HL-60 (cell line): Measurements from ENCODE around the gene SPIRE1.

Experiments used
- POLR2AphosphoS5 ChIP-seq: IDR thresholded peaks from 2 replicates; pipeline ENCODE4 v1.6.1; 2012; ENCODE audit warnings: low read depth
- REST ChIP-seq: IDR thresholded peaks from 2 replicates; pipeline ENCODE4 v1.6.1; 2012; ENCODE audit warnings: low read depth; ENCODE audit not compliant: insufficient replicate concordance
- TF ChIP-seq, protein P1 (sequence below): IDR thresholded peaks from one replicate; pipeline ENCODE4 v1.5.1; 2011; ENCODE audit warnings: low read length, control low read depth, inconsistent platforms; ENCODE audit not compliant: insufficient read depth

DNA sequence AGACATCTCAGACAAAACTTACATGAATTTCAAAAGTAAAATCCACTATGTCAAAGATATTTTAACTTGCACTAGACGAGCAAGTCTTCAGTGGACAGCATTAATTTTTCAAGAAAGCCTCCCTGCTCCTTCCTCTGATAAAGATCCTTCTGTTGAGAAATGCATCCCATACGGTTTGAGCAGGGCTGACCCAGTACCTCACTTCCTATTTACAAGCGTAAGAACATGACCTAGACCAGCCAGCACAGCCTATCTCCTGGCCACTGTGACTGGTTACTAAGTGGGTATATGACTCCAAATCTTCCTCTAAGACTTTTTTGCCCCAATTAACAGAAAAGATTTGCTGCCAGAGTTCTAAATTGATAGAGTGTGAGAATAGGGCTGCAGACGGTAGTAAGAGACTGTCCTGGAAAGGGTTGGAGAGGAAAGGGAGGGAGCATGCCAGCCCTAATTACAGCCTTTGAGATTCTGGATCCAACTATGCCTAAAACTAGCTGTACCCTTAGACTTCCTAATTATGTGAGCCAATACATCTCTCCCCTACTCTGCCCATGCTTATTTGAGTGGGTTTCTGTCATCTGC, 141.8 kb downstream of the SPIRE1 start:
- TF ChIP-seq, protein P1, sequence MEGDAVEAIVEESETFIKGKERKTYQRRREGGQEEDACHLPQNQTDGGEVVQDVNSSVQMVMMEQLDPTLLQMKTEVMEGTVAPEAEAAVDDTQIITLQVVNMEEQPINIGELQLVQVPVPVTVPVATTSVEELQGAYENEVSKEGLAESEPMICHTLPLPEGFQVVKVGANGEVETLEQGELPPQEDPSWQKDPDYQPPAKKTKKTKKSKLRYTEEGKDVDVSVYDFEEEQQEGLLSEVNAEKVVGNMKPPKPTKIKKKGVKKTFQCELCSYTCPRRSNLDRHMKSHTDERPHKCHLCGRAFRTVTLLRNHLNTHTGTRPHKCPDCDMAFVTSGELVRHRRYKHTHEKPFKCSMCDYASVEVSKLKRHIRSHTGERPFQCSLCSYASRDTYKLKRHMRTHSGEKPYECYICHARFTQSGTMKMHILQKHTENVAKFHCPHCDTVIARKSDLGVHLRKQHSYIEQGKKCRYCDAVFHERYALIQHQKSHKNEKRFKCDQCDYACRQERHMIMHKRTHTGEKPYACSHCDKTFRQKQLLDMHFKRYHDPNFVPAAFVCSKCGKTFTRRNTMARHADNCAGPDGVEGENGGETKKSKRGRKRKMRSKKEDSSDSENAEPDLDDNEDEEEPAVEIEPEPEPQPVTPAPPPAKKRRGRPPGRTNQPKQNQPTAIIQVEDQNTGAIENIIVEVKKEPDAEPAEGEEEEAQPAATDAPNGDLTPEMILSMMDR, result no peak
- TF ChIP-seq POLR2AphosphoS5 (no peak), REST (no peak)
